HEK293 (cell line): ENCODE results near the gene IGFL2.

Experiments used
- CTCF ChIA-PET: fragments of 350-600 bp; formaldehyde crosslinking; extraction: SDS; loops from one replicate; lab custom pipeline; 2021; ENCODE audit warnings: antibody characterized with exemption; lab: Yijun Ruan, JAX
- POLR2A ChIA-PET: fragments of 300-600 bp; formaldehyde crosslinking; extraction: SDS; loops from one replicate; lab custom pipeline; 2020; ENCODE audit warnings: antibody characterized with exemption, inconsistent platforms; lab: Yijun Ruan, JAX
- H3K27ac ChIP-seq: fragments of 200-500 bp; sonication (Bioruptor generic); 2 replicates; pipeline ENCODE4 v1.5.1; 2014; ENCODE audit warnings: low read depth, low read length, control low read depth, inconsistent platforms; ENCODE audit errors: extremely low read depth
- H3K36me3 ChIP-seq, 2 experiments: fragments of 200-500 bp in 1 of 2; sonication (Bioruptor generic) in 1 of 2; 1 replicate in 1 of 2; 2 replicates in 1 of 2; pipeline ENCODE4 v1.5.1; 2014 to 2017; ENCODE audit warnings: inconsistent platforms in 2 of 2, low read length in 2 of 2; ENCODE audit not compliant: control insufficient read depth in 2 of 2, insufficient read depth in 1 of 2
- H3K4me1 ChIP-seq: fragments of 200-500 bp; sonication (Bioruptor generic); 2 replicates; pipeline ENCODE4 v1.5.1; 2014; ENCODE audit warnings: mild to moderate bottlenecking, low read length, inconsistent platforms; ENCODE audit not compliant: control insufficient read depth, insufficient read depth
- H3K4me3 ChIP-seq: 2 replicates; pipeline ENCODE4 v1.5.1; 2011; ENCODE audit warnings: low read depth, mild to moderate bottlenecking, control low read depth, low read length, moderate library complexity
- H3K9me3 ChIP-seq: fragments of 200-500 bp; sonication (Bioruptor generic); 2 replicates; pipeline ENCODE4 v1.5.1; 2014; ENCODE audit warnings: low read depth, low read length, inconsistent platforms; ENCODE audit not compliant: control insufficient read depth, insufficient read depth
- EGR2 ChIP-seq: fragments of 450-650 bp; formaldehyde crosslinking; IDR thresholded peaks from 2 replicates; pipeline ENCODE4 v1.5.1; 2016; ENCODE audit warnings: low read depth, missing biosample characterization, missing genetic modification characterization
- ZBTB21 ChIP-seq: fragments of 450-650 bp; formaldehyde crosslinking; IDR thresholded peaks from 2 replicates; pipeline ENCODE4 v1.5.1; 2017; ENCODE audit warnings: missing biosample characterization, missing genetic modification characterization
- ZBTB7A ChIP-seq: fragments of 450-650 bp; formaldehyde crosslinking; IDR thresholded peaks from 2 replicates; pipeline ENCODE4 v1.5.1; 2016; ENCODE audit warnings: low read depth, missing biosample characterization, missing genetic modification characterization
- ZFP41 ChIP-seq: fragments of 450-650 bp; formaldehyde crosslinking; IDR thresholded peaks from 2 replicates; pipeline ENCODE4 v1.5.1; 2016; ENCODE audit warnings: missing biosample characterization, missing genetic modification characterization, borderline replicate concordance
- ZNF10 ChIP-seq: fragments of 450-650 bp; formaldehyde crosslinking; IDR thresholded peaks from 2 replicates; pipeline ENCODE4 v1.5.1; 2017; ENCODE audit warnings: missing biosample characterization, missing genetic modification characterization
- ZNF133 ChIP-seq: fragments of 450-650 bp; formaldehyde crosslinking; IDR thresholded peaks from 2 replicates; pipeline ENCODE4 v1.5.1; 2016; ENCODE audit warnings: missing biosample characterization, missing genetic modification characterization
- ZNF211 ChIP-seq: fragments of 450-650 bp; formaldehyde crosslinking; IDR thresholded peaks from 2 replicates; pipeline ENCODE4 v1.5.1; 2016; ENCODE audit warnings: low read depth, missing biosample characterization, missing genetic modification characterization
- ZNF248 ChIP-seq: fragments of 450-650 bp; formaldehyde crosslinking; IDR thresholded peaks from 2 replicates; pipeline ENCODE4 v1.5.1; 2017; ENCODE audit warnings: missing biosample characterization, missing genetic modification characterization
- ZNF280D ChIP-seq: fragments of 450-650 bp; formaldehyde crosslinking; IDR thresholded peaks from 2 replicates; pipeline ENCODE4 v1.5.1; 2016; ENCODE audit warnings: missing biosample characterization, missing genetic modification characterization
- ZNF510 ChIP-seq: fragments of 450-650 bp; formaldehyde crosslinking; IDR thresholded peaks from 2 replicates; pipeline ENCODE4 v1.5.1; 2018; ENCODE audit warnings: mild to moderate bottlenecking, missing genetic modification characterization, missing biosample characterization; ENCODE audit not compliant: insufficient replicate concordance
- ZNF580 ChIP-seq: fragments of 450-650 bp; formaldehyde crosslinking; IDR thresholded peaks from 2 replicates; pipeline ENCODE4 v1.5.1; 2016; ENCODE audit warnings: missing biosample characterization, missing genetic modification characterization
- ZNF658 ChIP-seq: fragments of 450-650 bp; formaldehyde crosslinking; IDR thresholded peaks from 2 replicates; pipeline ENCODE4; 2016; ENCODE audit warnings: missing biosample characterization, missing genetic modification characterization
- ZNF785 ChIP-seq: fragments of 450-650 bp; formaldehyde crosslinking; IDR thresholded peaks from 2 replicates; pipeline ENCODE4 v1.5.1; 2016; ENCODE audit warnings: missing biosample characterization, missing genetic modification characterization
- ZSCAN16 ChIP-seq: fragments of 450-650 bp; formaldehyde crosslinking; IDR thresholded peaks from 2 replicates; pipeline ENCODE4 v1.5.1; 2016; ENCODE audit warnings: missing biosample characterization, missing genetic modification characterization
- TF ChIP-seq, protein P1 (sequence below): fragments of 450-650 bp; formaldehyde crosslinking; IDR thresholded peaks from 2 replicates; pipeline ENCODE4 v1.5.1; 2016; ENCODE audit warnings: missing biosample characterization, missing genetic modification characterization
- TF ChIP-seq, protein P2 (sequence below): fragments of 450-650 bp; formaldehyde crosslinking; IDR thresholded peaks from 2 replicates; pipeline ENCODE4 v1.5.1; 2016; ENCODE audit warnings: missing biosample characterization, missing genetic modification characterization
- TF ChIP-seq, protein P3 (sequence below): fragments of 450-650 bp; formaldehyde crosslinking; IDR thresholded peaks from 2 replicates; pipeline ENCODE4 v1.5.1; 2016; ENCODE audit warnings: missing biosample characterization, missing genetic modification characterization

IGFL2 gene

DNA sequence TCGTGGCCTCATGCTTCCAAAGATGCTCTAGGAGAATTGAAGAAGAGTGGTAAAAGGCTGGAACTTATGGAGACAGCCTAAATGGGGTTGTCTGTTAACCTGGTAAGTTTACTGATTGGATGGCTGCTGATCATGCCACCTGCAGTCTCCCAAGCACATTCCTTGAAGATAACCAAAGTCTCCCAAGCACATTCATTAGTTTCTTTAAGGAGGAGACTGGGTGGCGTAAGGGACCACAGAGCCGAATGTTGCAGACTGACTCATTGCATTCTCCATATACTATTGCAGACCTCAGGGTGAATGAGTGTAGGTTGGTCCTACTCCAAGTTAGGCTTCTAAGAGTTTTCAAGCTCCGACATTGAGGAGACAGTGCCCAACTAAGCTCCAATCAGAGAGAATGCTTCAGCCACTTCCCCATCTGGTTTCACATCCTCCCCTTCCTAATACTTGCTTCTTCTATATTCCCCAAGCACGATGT lies 23.4 kb upstream of the IGFL2 start, which contains the start of gene IGFL3:
TSS of gene IGFL3 (minus strand) at position 51 of the 478 bp plus-strand sequence. CDS start at position 12, 39 bp downstream.
- H3K4me1 ChIP-seq = peaks cover 9% of the 10 kb centered on the region; the same call in 1 of the 2 replicates
- no peaks in the 10 kb centered on the region for H3K9me3 ChIP-seq
- H3K27ac ChIP-seq = no peak within 1 kb of the TSS
- H3K36me3 ChIP-seq = no peaks in the 10 kb centered on the region
- POLR2A ChIA-PET = no interaction called here
- CTCF ChIA-PET = interaction anchor here (0.6 to 1.8 kb wide), 5 partner anchors 39 to 156 kb away, joined by 3 to 7 read pairs (median 4); no protein-coding TSS in a partner anchor
- no peak within 1 kb of the TSS for H3K4me3 ChIP-seq
- TF ChIP-seq ZNF280D (tag by site-specific recombination) (no peak), ZNF211 (tag by site-specific recombination) (no peak)

- H3K36me3 ChIP-seq = no peaks in the 10 kb centered on the region
- POLR2A ChIA-PET = no interaction called here
- TF ChIP-seq, protein P1, sequence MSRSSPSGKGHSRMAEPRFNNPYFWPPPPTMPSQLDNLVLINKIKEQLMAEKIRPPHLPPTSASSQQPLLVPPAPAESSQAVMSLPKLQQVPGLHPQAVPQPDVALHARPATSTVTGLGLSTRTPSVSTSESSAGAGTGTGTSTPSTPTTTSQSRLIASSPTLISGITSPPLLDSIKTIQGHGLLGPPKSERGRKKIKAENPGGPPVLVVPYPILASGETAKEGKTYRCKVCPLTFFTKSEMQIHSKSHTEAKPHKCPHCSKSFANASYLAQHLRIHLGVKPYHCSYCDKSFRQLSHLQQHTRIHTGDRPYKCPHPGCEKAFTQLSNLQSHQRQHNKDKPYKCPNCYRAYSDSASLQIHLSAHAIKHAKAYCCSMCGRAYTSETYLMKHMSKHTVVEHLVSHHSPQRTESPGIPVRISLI (tag by site-specific recombination) = no peak
- TF ChIP-seq, protein P2, sequence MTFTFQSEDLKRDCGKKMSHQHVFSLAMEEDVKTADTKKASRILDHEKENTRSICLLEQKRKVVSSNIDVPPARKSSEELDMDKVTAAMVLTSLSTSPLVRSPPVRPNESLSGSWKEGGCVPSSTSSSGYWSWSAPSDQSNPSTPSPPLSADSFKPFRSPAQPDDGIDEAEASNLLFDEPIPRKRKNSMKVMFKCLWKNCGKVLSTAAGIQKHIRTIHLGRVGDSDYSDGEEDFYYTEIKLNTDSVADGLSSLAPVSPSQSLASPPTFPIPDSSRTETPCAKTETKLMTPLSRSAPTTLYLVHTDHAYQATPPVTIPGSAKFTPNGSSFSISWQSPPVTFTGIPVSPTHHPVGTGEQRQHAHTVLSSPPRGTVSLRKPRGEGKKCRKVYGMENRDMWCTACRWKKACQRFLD (tag by site-specific recombination) = no peak
- no peak for TF ChIP-seq ZNF248
- no peak for TF ChIP-seq ZNF580 (tag by site-specific recombination)
- TF ChIP-seq ZNF510 (tag by site-specific recombination) = no peak
- no peak for TF ChIP-seq ZBTB7A
- TF ChIP-seq ZSCAN16 (tag by site-specific recombination) = no peak
- TF ChIP-seq ZBTB21 (tag by site-specific recombination) = no peak
- no peak for TF ChIP-seq ZNF280D (tag by site-specific recombination)
- TF ChIP-seq ZFP41 (tag by site-specific recombination) = no peak
- TF ChIP-seq, protein P3, sequence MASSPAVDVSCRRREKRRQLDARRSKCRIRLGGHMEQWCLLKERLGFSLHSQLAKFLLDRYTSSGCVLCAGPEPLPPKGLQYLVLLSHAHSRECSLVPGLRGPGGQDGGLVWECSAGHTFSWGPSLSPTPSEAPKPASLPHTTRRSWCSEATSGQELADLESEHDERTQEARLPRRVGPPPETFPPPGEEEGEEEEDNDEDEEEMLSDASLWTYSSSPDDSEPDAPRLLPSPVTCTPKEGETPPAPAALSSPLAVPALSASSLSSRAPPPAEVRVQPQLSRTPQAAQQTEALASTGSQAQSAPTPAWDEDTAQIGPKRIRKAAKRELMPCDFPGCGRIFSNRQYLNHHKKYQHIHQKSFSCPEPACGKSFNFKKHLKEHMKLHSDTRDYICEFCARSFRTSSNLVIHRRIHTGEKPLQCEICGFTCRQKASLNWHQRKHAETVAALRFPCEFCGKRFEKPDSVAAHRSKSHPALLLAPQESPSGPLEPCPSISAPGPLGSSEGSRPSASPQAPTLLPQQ (tag by site-specific recombination) = no peak
- no peak for TF ChIP-seq ZNF658 (tag by site-specific recombination)
- no peak for TF ChIP-seq EGR2 (tag by site-specific recombination)
- TF ChIP-seq ZNF133 (tag by site-specific recombination) = no peak
- TF ChIP-seq ZNF10 = no peak
- no peak for TF ChIP-seq ZNF785 (tag by site-specific recombination)
- peaks cover 9% of the 10 kb centered on the region; the same call in 1 of the 2 replicates for H3K4me1 ChIP-seq
- no peak overlapping the region for H3K4me3 ChIP-seq
- no peak overlapping the region for H3K27ac ChIP-seq
- H3K9me3 ChIP-seq = no peaks in the 10 kb centered on the region
- CTCF ChIA-PET = interaction anchor here (1.0 to 1.8 kb wide), 2 partner anchors 43 to 47 kb away, joined by 4 to 7 read pairs; no protein-coding TSS in a partner anchor
Measured at GRCh38 chr19:46125447-46125846, 22.6 kb upstream of the IGFL2 start.
